ENCODE data around the gene ARHGEF4.

ARHGEF4 gene

GRCh38 chr2:130922417-130922816 lies 85.7 kb downstream of the ARHGEF4 start:
- no peak for DNase-seq (ENCODE audit: low read depth)
- TF ChIP-seq CTCF (conservative IDR thresholded peaks at IDR 0.05; ENCODE audit: control insufficient read depth, insufficient read depth, low read depth, low read length) = no peak
- H3K4me3 ChIP-seq (ENCODE audit: control insufficient read depth, low read depth, low read length) = no peak overlapping the region

- H3K4me3 ChIP-seq (ENCODE audit: control insufficient read depth, low read depth, low read length) = no peak overlapping the region
- TF ChIP-seq CTCF (conservative IDR thresholded peaks at IDR 0.05; ENCODE audit: control insufficient read depth, insufficient read depth, low read depth, low read length) = no peak
- DNase-seq (ENCODE audit: low read depth) = no peak
Observed at GRCh38 chr2:130928385-130928784, 91.7 kb downstream of the ARHGEF4 start.

GRCh38 chr2:130930740-130931659 lies 94.3 kb downstream of the ARHGEF4 start:
- TF ChIP-seq CTCF (conservative IDR thresholded peaks at IDR 0.05; ENCODE audit: control insufficient read depth, insufficient read depth, low read depth, low read length) = no peak
- no peak for DNase-seq (ENCODE audit: low read depth)
- no peak overlapping the region for H3K4me3 ChIP-seq (ENCODE audit: control insufficient read depth, low read depth, low read length)

GRCh38 chr2:130933501-130933900 lies 96.8 kb downstream of the ARHGEF4 start:
- H3K4me3 ChIP-seq (ENCODE audit: control insufficient read depth, low read depth, low read length) = no peak overlapping the region
- no peak for TF ChIP-seq CTCF (conservative IDR thresholded peaks at IDR 0.05; ENCODE audit: control insufficient read depth, insufficient read depth, low read depth, low read length)
- no peak for DNase-seq (ENCODE audit: low read depth)

GRCh38 chr2:130936451-130936850 lies 99.7 kb downstream of the ARHGEF4 start:
- DNase-seq (ENCODE audit: low read depth) = no peak
- TF ChIP-seq CTCF (conservative IDR thresholded peaks at IDR 0.05; ENCODE audit: control insufficient read depth, insufficient read depth, low read depth, low read length) = no peak
- no peak overlapping the region for H3K4me3 ChIP-seq (ENCODE audit: control insufficient read depth, low read depth, low read length)

GRCh38 chr2:130947967-130948366 lies 111.3 kb downstream of the ARHGEF4 start:
- no peak for TF ChIP-seq CTCF (conservative IDR thresholded peaks at IDR 0.05; ENCODE audit: control insufficient read depth, insufficient read depth, low read depth, low read length)
- no peak for DNase-seq (ENCODE audit: low read depth)
- no peak overlapping the region for H3K4me3 ChIP-seq (ENCODE audit: control insufficient read depth, low read depth, low read length)

All from fibroblast of mammary gland (primary cell).